Measurements from ENCODE around the gene TPM1. TPM values are rescaled to one million over a fixed set of nuclear protein-coding genes. Genes with fewer than 3 reads are reported as not detected.
A peak's percentile ranks its signal among the peaks of the same experiment; 100 is the strongest.

Gene TPM1
- total RNA-seq, 1 experiment from 2014 or later: 421 TPM

DNA sequence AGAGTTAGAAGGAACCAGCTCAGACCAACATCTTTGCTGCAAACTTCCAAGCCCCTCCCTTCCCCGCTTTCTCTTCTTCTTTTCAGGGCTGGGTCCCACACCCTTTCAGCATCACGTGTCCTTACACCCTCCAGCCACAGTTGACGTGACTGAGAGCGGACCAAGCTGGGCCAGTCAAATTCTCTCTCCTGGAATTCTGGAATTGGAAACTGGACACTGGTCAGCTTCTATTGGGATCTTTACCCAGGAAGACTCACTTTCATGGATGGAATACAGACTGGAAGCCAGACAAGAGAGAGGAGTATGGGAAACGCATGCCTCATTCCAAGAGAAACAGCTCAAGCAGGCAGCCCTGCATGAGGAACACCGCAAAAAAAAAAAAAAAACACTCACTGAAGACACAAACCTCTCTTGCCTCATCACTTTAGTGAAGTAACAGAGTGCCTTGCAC lies 12.4 kb upstream of the TPM1 start:
- no peaks in the 10 kb centered on the region for H3K27me3 Mint-ChIP-seq (ENCODE audit: low read depth)
- no peaks in the 10 kb centered on the region for H3K4me1 Mint-ChIP-seq
- H3K4me3 Mint-ChIP-seq: no peak overlapping the region
- ChIA-PET POLR2A (interaction anchor here (0.7 to 0.8 kb wide), 2 partner anchors 18 to 142 kb away, joined by 5 to 8 read pairs; no protein-coding TSS in a partner anchor), CTCF (interaction anchor here (0.6 to 2.7 kb wide), 4 partner anchors 15 to 1067 kb away, joined by 3 to 18 read pairs (median 5); no protein-coding TSS in a partner anchor)
- TF ChIP-seq TEAD4 (CRISPR knock-in tag; IDR thresholded peaks at IDR 0.05): no peak
- no peak for TF ChIP-seq SOX15 (CRISPR knock-in tag; IDR thresholded peaks at IDR 0.05)
- TF ChIP-seq, protein P1, sequence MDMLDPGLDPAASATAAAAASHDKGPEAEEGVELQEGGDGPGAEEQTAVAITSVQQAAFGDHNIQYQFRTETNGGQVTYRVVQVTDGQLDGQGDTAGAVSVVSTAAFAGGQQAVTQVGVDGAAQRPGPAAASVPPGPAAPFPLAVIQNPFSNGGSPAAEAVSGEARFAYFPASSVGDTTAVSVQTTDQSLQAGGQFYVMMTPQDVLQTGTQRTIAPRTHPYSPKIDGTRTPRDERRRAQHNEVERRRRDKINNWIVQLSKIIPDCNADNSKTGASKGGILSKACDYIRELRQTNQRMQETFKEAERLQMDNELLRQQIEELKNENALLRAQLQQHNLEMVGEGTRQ (CRISPR knock-in tag; IDR thresholded peaks at IDR 0.05): 0 out of 2 replicates have a peak, but pooled peaks have one; percentile 30
- no peak for TF ChIP-seq ZNF121 (CRISPR knock-in tag; IDR thresholded peaks at IDR 0.05)
- ATAC-seq: 0 out of 2 replicates have a peak, but pooled peaks have one; percentile 32
- no peak overlapping the region for H3K27ac Mint-ChIP-seq
- no peaks in the 10 kb centered on the region for H3K36me3 Mint-ChIP-seq
- DNase-seq (ENCODE audit: low spot score): no peak
- 0 out of 2 replicates have a peak, but pooled peaks cover 3% of the 10 kb centered on the region for H3K9me3 Mint-ChIP-seq

DNA sequence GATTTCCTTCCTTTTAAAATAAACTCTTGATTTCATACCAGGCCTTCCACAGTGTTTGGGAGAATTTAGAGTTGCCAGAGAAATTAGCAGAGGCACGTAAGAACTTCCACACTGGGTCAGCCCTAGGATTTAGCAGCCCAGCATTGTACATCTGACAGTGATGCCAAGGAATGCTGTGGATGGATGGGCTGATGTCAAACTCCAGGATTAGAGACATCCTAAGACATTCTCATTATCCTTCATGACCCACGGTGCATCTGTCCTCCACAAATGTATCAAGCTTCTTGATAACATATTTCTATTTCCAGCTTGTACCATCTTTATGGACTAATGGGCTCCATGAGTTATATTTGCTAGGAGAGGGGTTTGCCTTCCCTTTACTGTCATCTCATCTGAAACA lies 8.0 kb upstream of the TPM1 start:
- ChIA-PET CTCF (interaction anchor here (1.2 to 1.8 kb wide), 3 partner anchors 14 to 252 kb away, joined by 3 to 10 read pairs (median 6); no protein-coding TSS in a partner anchor), POLR2A (interaction anchor here (0.6 kb wide), 1 partner anchor 121 kb away, joined by 4 read pairs; no protein-coding TSS in a partner anchor)
- Mint-ChIP-seq H3K27ac (no peak overlapping the region), H3K36me3 (no peaks in the 10 kb centered on the region), H3K9me3 (peaks cover 4% of the 10 kb centered on the region), H3K4me3 (no peak overlapping the region), H3K27me3 (ENCODE audit: low read depth) (0 out of 2 replicates have a peak, but pooled peaks cover 3% of the 10 kb centered on the region), H3K4me1 (peaks cover 17% of the 10 kb centered on the region)
- DNase-seq (ENCODE audit: low spot score) (no peak), ATAC-seq (no peak)
- TF ChIP-seq NR3C1 (CRISPR knock-in tag; conservative IDR thresholded peaks at IDR 0.05; ENCODE audit: low read depth) (no peak), CREB1 (CRISPR knock-in tag; IDR thresholded peaks at IDR 0.05) (no peak), ZNF121 (CRISPR knock-in tag; IDR thresholded peaks at IDR 0.05) (no peak), SOX15 (CRISPR knock-in tag; IDR thresholded peaks at IDR 0.05) (no peak), TP53 (CRISPR knock-in tag; IDR thresholded peaks at IDR 0.05) (no peak), GRHL2 (CRISPR knock-in tag; IDR thresholded peaks at IDR 0.05; ENCODE audit: insufficient replicate concordance, severe bottlenecking) (no peak), GABPB1 (CRISPR knock-in tag; IDR thresholded peaks at IDR 0.05) (no peak), FOXJ3 (CRISPR knock-in tag; IDR thresholded peaks at IDR 0.05; ENCODE audit: borderline replicate concordance) (no peak), ESRRA (CRISPR knock-in tag; IDR thresholded peaks at IDR 0.05; ENCODE audit: borderline replicate concordance) (no peak), HMGA2 (CRISPR knock-in tag; IDR thresholded peaks at IDR 0.05) (no peak)
- TF ChIP-seq, protein P2, sequence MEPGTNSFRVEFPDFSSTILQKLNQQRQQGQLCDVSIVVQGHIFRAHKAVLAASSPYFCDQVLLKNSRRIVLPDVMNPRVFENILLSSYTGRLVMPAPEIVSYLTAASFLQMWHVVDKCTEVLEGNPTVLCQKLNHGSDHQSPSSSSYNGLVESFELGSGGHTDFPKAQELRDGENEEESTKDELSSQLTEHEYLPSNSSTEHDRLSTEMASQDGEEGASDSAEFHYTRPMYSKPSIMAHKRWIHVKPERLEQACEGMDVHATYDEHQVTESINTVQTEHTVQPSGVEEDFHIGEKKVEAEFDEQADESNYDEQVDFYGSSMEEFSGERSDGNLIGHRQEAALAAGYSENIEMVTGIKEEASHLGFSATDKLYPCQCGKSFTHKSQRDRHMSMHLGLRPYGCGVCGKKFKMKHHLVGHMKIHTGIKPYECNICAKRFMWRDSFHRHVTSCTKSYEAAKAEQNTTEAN (CRISPR knock-in tag; IDR thresholded peaks at IDR 0.05): no peak
- TF ChIP-seq, protein P3, sequence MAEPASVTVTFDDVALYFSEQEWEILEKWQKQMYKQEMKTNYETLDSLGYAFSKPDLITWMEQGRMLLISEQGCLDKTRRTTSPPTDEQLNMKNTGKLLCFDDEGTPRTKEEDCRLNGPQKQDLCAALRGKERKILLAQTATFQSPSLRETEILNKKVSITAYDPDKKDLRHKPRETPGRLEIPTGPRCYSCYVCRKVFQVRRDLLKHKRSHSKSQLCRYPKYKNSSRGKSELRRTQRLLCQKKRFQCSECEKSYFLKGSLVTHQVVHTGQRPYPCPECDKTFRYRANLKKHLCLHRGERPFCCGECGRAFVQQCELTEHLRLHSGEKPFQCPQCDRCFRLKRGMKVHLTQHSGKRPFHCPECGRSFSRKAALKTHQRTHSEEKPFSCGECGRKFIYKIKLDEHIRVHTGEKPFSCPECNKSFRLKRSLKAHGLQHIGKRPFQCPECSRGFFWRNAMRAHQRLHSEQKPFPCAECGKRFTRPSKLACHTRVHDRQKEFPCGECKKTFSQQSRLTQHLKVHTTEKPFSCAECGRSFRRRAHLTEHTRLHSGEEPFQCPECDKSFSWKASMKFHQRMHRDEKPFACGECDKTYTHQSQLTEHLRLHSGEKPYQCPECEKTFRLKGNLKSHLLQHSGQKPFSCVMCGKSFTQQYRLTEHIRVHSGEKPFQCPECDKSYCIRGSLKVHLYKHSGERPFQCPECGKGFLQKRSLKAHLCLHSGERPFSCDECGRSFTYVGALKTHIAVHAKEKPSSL (CRISPR knock-in tag; conservative IDR thresholded peaks at IDR 0.05): no peak
- TF ChIP-seq, protein P4, sequence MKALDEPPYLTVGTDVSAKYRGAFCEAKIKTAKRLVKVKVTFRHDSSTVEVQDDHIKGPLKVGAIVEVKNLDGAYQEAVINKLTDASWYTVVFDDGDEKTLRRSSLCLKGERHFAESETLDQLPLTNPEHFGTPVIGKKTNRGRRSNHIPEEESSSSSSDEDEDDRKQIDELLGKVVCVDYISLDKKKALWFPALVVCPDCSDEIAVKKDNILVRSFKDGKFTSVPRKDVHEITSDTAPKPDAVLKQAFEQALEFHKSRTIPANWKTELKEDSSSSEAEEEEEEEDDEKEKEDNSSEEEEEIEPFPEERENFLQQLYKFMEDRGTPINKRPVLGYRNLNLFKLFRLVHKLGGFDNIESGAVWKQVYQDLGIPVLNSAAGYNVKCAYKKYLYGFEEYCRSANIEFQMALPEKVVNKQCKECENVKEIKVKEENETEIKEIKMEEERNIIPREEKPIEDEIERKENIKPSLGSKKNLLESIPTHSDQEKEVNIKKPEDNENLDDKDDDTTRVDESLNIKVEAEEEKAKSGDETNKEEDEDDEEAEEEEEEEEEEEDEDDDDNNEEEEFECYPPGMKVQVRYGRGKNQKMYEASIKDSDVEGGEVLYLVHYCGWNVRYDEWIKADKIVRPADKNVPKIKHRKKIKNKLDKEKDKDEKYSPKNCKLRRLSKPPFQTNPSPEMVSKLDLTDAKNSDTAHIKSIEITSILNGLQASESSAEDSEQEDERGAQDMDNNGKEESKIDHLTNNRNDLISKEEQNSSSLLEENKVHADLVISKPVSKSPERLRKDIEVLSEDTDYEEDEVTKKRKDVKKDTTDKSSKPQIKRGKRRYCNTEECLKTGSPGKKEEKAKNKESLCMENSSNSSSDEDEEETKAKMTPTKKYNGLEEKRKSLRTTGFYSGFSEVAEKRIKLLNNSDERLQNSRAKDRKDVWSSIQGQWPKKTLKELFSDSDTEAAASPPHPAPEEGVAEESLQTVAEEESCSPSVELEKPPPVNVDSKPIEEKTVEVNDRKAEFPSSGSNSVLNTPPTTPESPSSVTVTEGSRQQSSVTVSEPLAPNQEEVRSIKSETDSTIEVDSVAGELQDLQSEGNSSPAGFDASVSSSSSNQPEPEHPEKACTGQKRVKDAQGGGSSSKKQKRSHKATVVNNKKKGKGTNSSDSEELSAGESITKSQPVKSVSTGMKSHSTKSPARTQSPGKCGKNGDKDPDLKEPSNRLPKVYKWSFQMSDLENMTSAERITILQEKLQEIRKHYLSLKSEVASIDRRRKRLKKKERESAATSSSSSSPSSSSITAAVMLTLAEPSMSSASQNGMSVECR (CRISPR knock-in tag; IDR thresholded peaks at IDR 0.05; ENCODE audit: borderline replicate concordance): no peak
- TF ChIP-seq, protein P5, sequence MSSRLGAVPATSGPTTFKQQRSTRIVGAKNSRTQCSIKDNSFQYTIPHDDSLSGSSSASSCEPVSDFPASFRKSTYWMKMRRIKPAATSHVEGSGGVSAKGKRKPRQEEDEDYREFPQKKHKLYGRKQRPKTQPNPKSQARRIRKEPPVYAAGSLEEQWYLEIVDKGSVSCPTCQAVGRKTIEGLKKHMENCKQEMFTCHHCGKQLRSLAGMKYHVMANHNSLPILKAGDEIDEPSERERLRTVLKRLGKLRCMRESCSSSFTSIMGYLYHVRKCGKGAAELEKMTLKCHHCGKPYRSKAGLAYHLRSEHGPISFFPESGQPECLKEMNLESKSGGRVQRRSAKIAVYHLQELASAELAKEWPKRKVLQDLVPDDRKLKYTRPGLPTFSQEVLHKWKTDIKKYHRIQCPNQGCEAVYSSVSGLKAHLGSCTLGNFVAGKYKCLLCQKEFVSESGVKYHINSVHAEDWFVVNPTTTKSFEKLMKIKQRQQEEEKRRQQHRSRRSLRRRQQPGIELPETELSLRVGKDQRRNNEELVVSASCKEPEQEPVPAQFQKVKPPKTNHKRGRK (CRISPR knock-in tag; IDR thresholded peaks at IDR 0.05; ENCODE audit: borderline replicate concordance): no peak
- TF ChIP-seq, protein P6, sequence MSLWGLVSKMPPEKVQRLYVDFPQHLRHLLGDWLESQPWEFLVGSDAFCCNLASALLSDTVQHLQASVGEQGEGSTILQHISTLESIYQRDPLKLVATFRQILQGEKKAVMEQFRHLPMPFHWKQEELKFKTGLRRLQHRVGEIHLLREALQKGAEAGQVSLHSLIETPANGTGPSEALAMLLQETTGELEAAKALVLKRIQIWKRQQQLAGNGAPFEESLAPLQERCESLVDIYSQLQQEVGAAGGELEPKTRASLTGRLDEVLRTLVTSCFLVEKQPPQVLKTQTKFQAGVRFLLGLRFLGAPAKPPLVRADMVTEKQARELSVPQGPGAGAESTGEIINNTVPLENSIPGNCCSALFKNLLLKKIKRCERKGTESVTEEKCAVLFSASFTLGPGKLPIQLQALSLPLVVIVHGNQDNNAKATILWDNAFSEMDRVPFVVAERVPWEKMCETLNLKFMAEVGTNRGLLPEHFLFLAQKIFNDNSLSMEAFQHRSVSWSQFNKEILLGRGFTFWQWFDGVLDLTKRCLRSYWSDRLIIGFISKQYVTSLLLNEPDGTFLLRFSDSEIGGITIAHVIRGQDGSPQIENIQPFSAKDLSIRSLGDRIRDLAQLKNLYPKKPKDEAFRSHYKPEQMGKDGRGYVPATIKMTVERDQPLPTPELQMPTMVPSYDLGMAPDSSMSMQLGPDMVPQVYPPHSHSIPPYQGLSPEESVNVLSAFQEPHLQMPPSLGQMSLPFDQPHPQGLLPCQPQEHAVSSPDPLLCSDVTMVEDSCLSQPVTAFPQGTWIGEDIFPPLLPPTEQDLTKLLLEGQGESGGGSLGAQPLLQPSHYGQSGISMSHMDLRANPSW (CRISPR knock-in tag; conservative IDR thresholded peaks at IDR 0.05; ENCODE audit: low read depth): no peak
